HG02885 (cell line): ENCODE measurements around the gene IFT122.
"Not testable (repeated sequence)": the region's sequence is repeated elsewhere in the genome, so short reads cannot be mapped to it uniquely, and the experiment has no call there.

Source experiments
- ATAC-seq: cut with Tn5 transposase; IDR thresholded peaks from one replicate; pipeline ENCODE4 v1.9.1; 2021; ENCODE audit warnings: mild to moderate bottlenecking; ENCODE audit not compliant: unreplicated experiment, poor library complexity

IFT122 gene

GRCh38 chr3:129439817-129440617 is at the start of gene IFT122, which contains the start of gene MBD4:
IFT122 (plus strand) TSS chr3:129440224; CDS start chr3:129440331, 107 bp downstream.
MBD4 (minus strand) TSS chr3:129439948; CDS start chr3:129439833, 115 bp downstream.
- ATAC-seq, result peak; percentile 84

- not testable (repeated sequence) for ATAC-seq
Observed at GRCh38 chr3:129391583-129391982, 48.4 kb upstream of the IFT122 start.

GRCh38 chr3:129392106-129392887 is 47.7 kb upstream of the IFT122 start:
- not testable (repeated sequence) for ATAC-seq

- no peak for ATAC-seq
Observed at GRCh38 chr3:129393271-129393670, 46.8 kb upstream of the IFT122 start.

- not testable (repeated sequence) for ATAC-seq
Observed at GRCh38 chr3:129393760-129394564, 46.1 kb upstream of the IFT122 start.

GRCh38 chr3:129398803-129399144 is 41.2 kb upstream of the IFT122 start:
- peak; percentile 12 for ATAC-seq

- ATAC-seq, result peak; percentile 89
Observed at GRCh38 chr3:129399145-129399894, 40.7 kb upstream of the IFT122 start.

GRCh38 chr3:129399895-129400357 is 40.1 kb upstream of the IFT122 start:
- no peak for ATAC-seq

GRCh38 chr3:129402210-129402609 is 37.8 kb upstream of the IFT122 start:
- no peak for ATAC-seq

GRCh38 chr3:129402616-129403015 is 37.4 kb upstream of the IFT122 start:
- no peak for ATAC-seq

- no peak for ATAC-seq
Observed at GRCh38 chr3:129403450-129403849, 36.6 kb upstream of the IFT122 start.

- no peak for ATAC-seq
Observed at GRCh38 chr3:129404130-129404529, 35.9 kb upstream of the IFT122 start.

- no peak for ATAC-seq
Observed at GRCh38 chr3:129404610-129405009, 35.4 kb upstream of the IFT122 start.

- ATAC-seq, result no peak
Observed at GRCh38 chr3:129409541-129409940, 30.5 kb upstream of the IFT122 start.

- no peak for ATAC-seq
Observed at GRCh38 chr3:129410971-129411370, 29.1 kb upstream of the IFT122 start.

GRCh38 chr3:129412542-129413198 is 27.4 kb upstream of the IFT122 start:
- no peak for ATAC-seq

GRCh38 chr3:129413238-129413637 is 26.8 kb upstream of the IFT122 start:
- not testable (repeated sequence) for ATAC-seq

- peak; percentile 90 for ATAC-seq
Observed at GRCh38 chr3:129413687-129414506, 26.1 kb upstream of the IFT122 start.
